ENCODE results near the gene BBS4.
"Not testable (repeated sequence)": the region's sequence is repeated elsewhere in the genome, so short reads cannot be mapped to it uniquely, and the experiment has no call there.

BBS4 gene

DNA sequence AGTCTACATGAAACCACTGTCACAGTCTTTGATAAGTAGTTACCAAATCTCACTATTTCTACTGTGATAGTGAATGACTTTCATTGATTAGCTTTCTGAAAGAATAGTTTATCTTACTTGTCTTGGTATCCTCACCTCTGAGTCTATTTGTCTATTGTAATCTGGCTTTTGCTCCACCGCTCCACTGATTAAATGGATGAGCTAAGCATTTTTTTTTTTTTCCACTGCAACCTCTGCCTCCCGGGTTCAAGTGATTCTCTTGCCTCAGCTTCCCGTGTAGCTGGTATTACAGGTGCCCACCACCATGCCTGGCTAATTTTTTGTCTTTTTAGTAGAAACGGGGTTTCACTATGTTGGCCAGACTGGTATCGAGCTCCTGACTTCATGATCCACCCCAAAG lies 12.9 kb downstream of the BBS4 start:
- no CpG with 5 or more reads among the region's 5 CpGs for WGBS, 2 donors (ENCODE audit: extremely low coverage in 2 of 2, insufficient read length in 2 of 2, insufficient replicate concordance in 1 of 2)
- H3K4me2 ChIP-seq (ENCODE audit: insufficient read depth, low read length, poor library complexity, severe bottlenecking): no peak overlapping the region
- no peak overlapping the region for H3K4me3 ChIP-seq (ENCODE audit: low read length in 2 of 2)
- H3K14ac ChIP-seq (ENCODE audit: low read length): no peak overlapping the region
- no peak overlapping the region for H3K9ac ChIP-seq (ENCODE audit: low read depth, low read length, poor library complexity)
- no peak overlapping the region for H3K18ac ChIP-seq (ENCODE audit: low read length)
- H2AFZ ChIP-seq (ENCODE audit: low read length): no peak overlapping the region
- no peak overlapping the region for H4K8ac ChIP-seq (ENCODE audit: low read depth, low read length)
- H2BK12ac ChIP-seq (ENCODE audit: low read length): no peak overlapping the region
- H3K9me3 ChIP-seq (replicated peaks in 1 of 2; ENCODE audit: control insufficient read depth in 2 of 2, insufficient read depth in 1 of 2, low read depth in 1 of 2, low read length in 2 of 2): no peaks in the 10 kb centered on the region
- no peaks in the 10 kb centered on the region for H3K36me3 ChIP-seq (replicated peaks in 1 of 2; ENCODE audit: control insufficient read depth in 2 of 2, insufficient read depth in 2 of 2, low read length in 2 of 2)
- H3K27ac ChIP-seq (replicated peaks; ENCODE audit: low read length): no peak overlapping the region
- no peak overlapping the region for H2AK5ac ChIP-seq (ENCODE audit: low read depth, low read length)
- H4K91ac ChIP-seq (ENCODE audit: low read depth, low read length, poor library complexity): no peak overlapping the region
- no peak overlapping the region for H2BK120ac ChIP-seq (ENCODE audit: low read depth, low read length)
- peaks cover 2% of the 10 kb centered on the region for H3K79me1 ChIP-seq (ENCODE audit: low read depth, low read length)
- H3K4me1 ChIP-seq (ENCODE audit: control insufficient read depth in 2 of 2, insufficient read depth in 1 of 2, low read depth in 1 of 2, low read length in 2 of 2): no peaks in the 10 kb centered on the region
- no peak overlapping the region for H2BK15ac ChIP-seq (ENCODE audit: low read length)
- H2BK5ac ChIP-seq (ENCODE audit: low read length): no peak overlapping the region
- no peak overlapping the region for H3K4ac ChIP-seq (ENCODE audit: low read length)
- no peak for DNase-seq (ENCODE audit: low spot score)
- no peaks in the 10 kb centered on the region for H3K27me3 ChIP-seq (ENCODE audit: control insufficient read depth in 3 of 3, insufficient read depth in 3 of 3, low read depth in 1 of 3, low read length in 3 of 3)
- no peak overlapping the region for H3K23ac ChIP-seq (ENCODE audit: low read depth, low read length, poor library complexity)

DNA sequence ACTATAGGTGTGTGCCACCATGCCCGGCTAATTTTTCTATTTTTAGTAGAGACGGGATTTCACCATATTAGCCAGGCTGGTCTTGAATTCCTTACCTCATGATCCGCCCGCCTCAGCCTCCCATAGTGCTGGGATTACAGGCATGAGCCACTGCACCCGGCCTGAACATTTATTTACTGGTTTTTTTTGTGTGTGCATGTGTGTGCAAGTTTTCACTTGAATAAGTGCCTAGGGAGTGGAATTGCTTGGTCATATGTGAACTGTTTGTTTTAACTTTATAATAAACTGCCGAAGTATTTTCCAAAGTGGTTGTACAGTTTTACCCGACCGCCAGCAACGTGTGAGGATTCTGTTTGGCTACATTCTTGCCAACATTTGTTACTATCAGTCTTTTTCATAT lies 14.1 kb downstream of the BBS4 start:
- no peak overlapping the region for H2AFZ ChIP-seq (ENCODE audit: low read length)
- WGBS, 2 donors (ENCODE audit: extremely low coverage in 2 of 2, insufficient read length in 2 of 2, insufficient replicate concordance in 1 of 2): no CpG with 5 or more reads among the region's 9 CpGs
- no peak overlapping the region for H3K14ac ChIP-seq (ENCODE audit: low read length)
- H4K8ac ChIP-seq (ENCODE audit: low read depth, low read length): no peak overlapping the region
- no peak for DNase-seq (ENCODE audit: low spot score)
- no peak overlapping the region for H3K9ac ChIP-seq (ENCODE audit: low read depth, low read length, poor library complexity)
- peaks cover 2% of the 10 kb centered on the region for H3K79me1 ChIP-seq (ENCODE audit: low read depth, low read length)
- no peak overlapping the region for H3K27ac ChIP-seq (replicated peaks; ENCODE audit: low read length)
- H3K27me3 ChIP-seq (ENCODE audit: control insufficient read depth in 3 of 3, insufficient read depth in 3 of 3, low read depth in 1 of 3, low read length in 3 of 3): no peaks in the 10 kb centered on the region
- no peaks in the 10 kb centered on the region for H3K4me1 ChIP-seq (ENCODE audit: control insufficient read depth in 2 of 2, insufficient read depth in 1 of 2, low read depth in 1 of 2, low read length in 2 of 2)
- no peak overlapping the region for H2AK5ac ChIP-seq (ENCODE audit: low read depth, low read length)
- no peak overlapping the region for H3K4me2 ChIP-seq (ENCODE audit: insufficient read depth, low read length, poor library complexity, severe bottlenecking)
- H3K23ac ChIP-seq (ENCODE audit: low read depth, low read length, poor library complexity): no peak overlapping the region
- H4K91ac ChIP-seq (ENCODE audit: low read depth, low read length, poor library complexity): no peak overlapping the region
- no peak overlapping the region for H3K4me3 ChIP-seq (ENCODE audit: low read length in 2 of 2)
- no peak overlapping the region for H2BK5ac ChIP-seq (ENCODE audit: low read length)
- H2BK15ac ChIP-seq (ENCODE audit: low read length): no peak overlapping the region
- H3K36me3 ChIP-seq (replicated peaks in 1 of 2; ENCODE audit: control insufficient read depth in 2 of 2, insufficient read depth in 2 of 2, low read length in 2 of 2): no peaks in the 10 kb centered on the region
- no peaks in the 10 kb centered on the region for H3K9me3 ChIP-seq (replicated peaks in 1 of 2; ENCODE audit: control insufficient read depth in 2 of 2, insufficient read depth in 1 of 2, low read depth in 1 of 2, low read length in 2 of 2)
- no peak overlapping the region for H3K18ac ChIP-seq (ENCODE audit: low read length)
- H2BK12ac ChIP-seq (ENCODE audit: low read length): no peak overlapping the region
- no peak overlapping the region for H2BK120ac ChIP-seq (ENCODE audit: low read depth, low read length)
- no peak overlapping the region for H3K4ac ChIP-seq (ENCODE audit: low read length)

DNA sequence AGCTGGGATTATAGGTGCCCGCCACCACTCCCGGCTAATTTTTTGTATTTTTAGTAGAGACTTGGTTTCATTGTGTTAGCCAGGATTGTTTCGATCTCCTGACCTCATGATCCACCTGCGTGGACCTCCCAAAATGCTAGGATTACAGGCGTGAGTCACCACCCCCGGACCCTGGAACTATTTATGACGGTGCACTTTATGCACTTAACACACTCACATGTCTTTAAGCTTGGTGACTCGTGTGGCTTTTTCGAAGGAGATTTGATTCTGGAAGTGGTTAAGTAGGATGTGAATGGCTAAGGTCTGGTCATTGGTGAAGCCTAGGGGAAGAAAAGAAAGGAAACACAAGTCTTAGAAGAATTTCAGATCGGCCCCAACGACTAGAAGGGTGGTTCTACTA lies 20.3 kb downstream of the BBS4 start:
- H3K27me3 ChIP-seq (ENCODE audit: control insufficient read depth in 3 of 3, insufficient read depth in 3 of 3, low read depth in 1 of 3, low read length in 3 of 3): no peaks in the 10 kb centered on the region
- H3K9ac ChIP-seq (ENCODE audit: low read depth, low read length, poor library complexity): no peak overlapping the region
- no peak overlapping the region for H3K27ac ChIP-seq (replicated peaks; ENCODE audit: low read length)
- no peak overlapping the region for H2BK12ac ChIP-seq (ENCODE audit: low read length)
- H3K79me1 ChIP-seq (ENCODE audit: low read depth, low read length): no peaks in the 10 kb centered on the region
- no peak overlapping the region for H3K4me3 ChIP-seq (ENCODE audit: low read length in 2 of 2)
- H3K4me1 ChIP-seq (ENCODE audit: control insufficient read depth in 2 of 2, insufficient read depth in 1 of 2, low read depth in 1 of 2, low read length in 2 of 2): no peaks in the 10 kb centered on the region
- no peak overlapping the region for H2BK120ac ChIP-seq (ENCODE audit: low read depth, low read length)
- H3K23ac ChIP-seq (ENCODE audit: low read depth, low read length, poor library complexity): no peak overlapping the region
- no peak overlapping the region for H3K14ac ChIP-seq (ENCODE audit: low read length)
- H2AFZ ChIP-seq (ENCODE audit: low read length): no peak overlapping the region
- H3K9me3 ChIP-seq (replicated peaks in 1 of 2; ENCODE audit: control insufficient read depth in 2 of 2, insufficient read depth in 1 of 2, low read depth in 1 of 2, low read length in 2 of 2): no peaks in the 10 kb centered on the region
- peaks cover 0 to 3% of the 10 kb centered on the region in 2 donors for H3K36me3 ChIP-seq (replicated peaks in 1 of 2; ENCODE audit: control insufficient read depth in 2 of 2, insufficient read depth in 2 of 2, low read length in 2 of 2)
- DNase-seq (ENCODE audit: low spot score): no peak
- no CpG with 5 or more reads among the region's 11 CpGs for WGBS, 2 donors (ENCODE audit: extremely low coverage in 2 of 2, insufficient read length in 2 of 2, insufficient replicate concordance in 1 of 2)
- H3K4me2 ChIP-seq (ENCODE audit: insufficient read depth, low read length, poor library complexity, severe bottlenecking): no peak overlapping the region
- no peak overlapping the region for H2AK5ac ChIP-seq (ENCODE audit: low read depth, low read length)
- no peak overlapping the region for H3K18ac ChIP-seq (ENCODE audit: low read length)
- H3K4ac ChIP-seq (ENCODE audit: low read length): no peak overlapping the region
- no peak overlapping the region for H2BK5ac ChIP-seq (ENCODE audit: low read length)
- no peak overlapping the region for H4K8ac ChIP-seq (ENCODE audit: low read depth, low read length)
- H2BK15ac ChIP-seq (ENCODE audit: low read length): no peak overlapping the region
- H4K91ac ChIP-seq (ENCODE audit: low read depth, low read length, poor library complexity): no peak overlapping the region

DNA sequence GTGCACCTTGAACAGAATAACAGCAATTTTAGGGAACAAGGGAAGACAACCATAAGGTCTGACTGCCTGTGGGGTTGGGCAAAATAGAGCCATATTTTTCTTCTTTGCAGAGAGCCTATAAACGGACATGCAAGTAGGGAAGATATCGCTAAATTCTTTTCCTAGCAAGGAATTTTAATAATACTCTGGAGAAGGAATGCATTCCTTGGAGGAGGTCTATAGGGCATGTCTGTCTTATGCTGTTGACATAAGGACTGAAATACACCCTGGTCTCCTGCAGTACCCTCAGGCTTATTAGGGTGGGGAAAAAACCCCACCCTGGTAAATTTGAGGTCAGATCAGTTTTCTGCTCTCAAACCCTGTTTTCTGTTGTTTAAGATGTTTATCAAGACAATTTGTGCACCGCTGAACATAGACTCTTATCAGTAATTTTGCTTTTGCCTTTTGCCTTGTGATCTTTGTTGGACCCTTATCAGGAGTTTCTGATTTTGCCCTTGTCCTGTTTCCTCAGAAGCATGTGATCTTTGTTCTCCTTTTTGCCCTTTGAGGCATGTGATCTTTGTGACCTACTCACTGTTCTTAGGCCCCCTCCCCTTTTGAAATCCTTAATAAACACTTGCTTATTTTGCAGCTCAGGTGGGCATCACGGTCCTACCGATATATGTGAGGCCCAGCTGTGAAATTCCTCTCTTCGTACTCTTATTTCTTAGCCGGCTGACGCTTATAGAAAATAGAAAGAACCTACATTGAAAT lies 22.7 kb downstream of the BBS4 start:
- H3K9me3 ChIP-seq (replicated peaks in 1 of 2; ENCODE audit: control insufficient read depth in 2 of 2, insufficient read depth in 1 of 2, low read depth in 1 of 2, low read length in 2 of 2); H4K8ac ChIP-seq (ENCODE audit: low read depth, low read length); H3K9ac ChIP-seq (ENCODE audit: low read depth, low read length, poor library complexity); H3K79me1 ChIP-seq (ENCODE audit: low read depth, low read length); H3K27me3 ChIP-seq (ENCODE audit: control insufficient read depth in 3 of 3, insufficient read depth in 3 of 3, low read depth in 1 of 3, low read length in 3 of 3); H3K18ac ChIP-seq (ENCODE audit: low read length); H2BK120ac ChIP-seq (ENCODE audit: low read depth, low read length); H2BK12ac ChIP-seq (ENCODE audit: low read length); H3K4me1 ChIP-seq (ENCODE audit: control insufficient read depth in 2 of 2, insufficient read depth in 1 of 2, low read depth in 1 of 2, low read length in 2 of 2); H4K91ac ChIP-seq (ENCODE audit: low read depth, low read length, poor library complexity); H2AK5ac ChIP-seq (ENCODE audit: low read depth, low read length); DNase-seq (ENCODE audit: low spot score); H3K27ac ChIP-seq (replicated peaks; ENCODE audit: low read length); H3K4me3 ChIP-seq (ENCODE audit: low read length in 2 of 2); H3K4me2 ChIP-seq (ENCODE audit: insufficient read depth, low read length, poor library complexity, severe bottlenecking); H3K23ac ChIP-seq (ENCODE audit: low read depth, low read length, poor library complexity); H2BK5ac ChIP-seq (ENCODE audit: low read length); H3K14ac ChIP-seq (ENCODE audit: low read length); H2BK15ac ChIP-seq (ENCODE audit: low read length); H2AFZ ChIP-seq (ENCODE audit: low read length); H3K4ac ChIP-seq (ENCODE audit: low read length): not testable (repeated sequence)
- WGBS, 2 donors (ENCODE audit: extremely low coverage in 2 of 2, insufficient read length in 2 of 2, insufficient replicate concordance in 1 of 2): no CpG with 5 or more reads among the region's 8 CpGs
- peaks cover 0 to 21% of the 10 kb centered on the region in 2 donors for H3K36me3 ChIP-seq (replicated peaks in 1 of 2; ENCODE audit: control insufficient read depth in 2 of 2, insufficient read depth in 2 of 2, low read length in 2 of 2)

Measured in neuronal stem cell (in vitro differentiated cells).